22Rv1 (cell line): ENCODE measurements around the gene RTL10.

Experiments
- ZFX ChIP-seq: fragments of 450-650 bp; IDR thresholded peaks from 2 replicates; pipeline ENCODE4 v1.6.1; 2017; ENCODE audit warnings: antibody characterized with exemption, borderline replicate concordance
- TF ChIP-seq, protein P1 (sequence below): fragments of 450-650 bp; IDR thresholded peaks from 2 replicates; pipeline ENCODE4 v1.5.1; 2017; ENCODE audit warnings: mild to moderate bottlenecking

DNA sequence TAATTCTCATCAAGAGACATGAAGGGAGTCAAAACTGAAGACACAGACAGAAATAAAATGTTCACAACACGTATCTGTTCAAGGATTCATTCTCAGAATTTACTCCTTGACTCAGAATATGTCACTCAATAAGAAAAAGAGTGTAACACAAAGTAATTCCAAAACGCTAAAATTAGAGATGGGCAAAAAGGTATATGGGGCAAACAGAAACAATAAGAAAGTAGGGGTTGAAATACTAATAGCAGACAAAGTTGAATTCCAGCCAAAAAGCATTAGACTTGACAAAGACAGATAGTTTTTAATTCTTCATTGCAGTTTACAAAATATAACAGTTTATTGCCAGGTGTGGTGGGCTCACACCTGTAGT is 26.7 kb downstream of the RTL10 start:
- TF ChIP-seq, protein P1, sequence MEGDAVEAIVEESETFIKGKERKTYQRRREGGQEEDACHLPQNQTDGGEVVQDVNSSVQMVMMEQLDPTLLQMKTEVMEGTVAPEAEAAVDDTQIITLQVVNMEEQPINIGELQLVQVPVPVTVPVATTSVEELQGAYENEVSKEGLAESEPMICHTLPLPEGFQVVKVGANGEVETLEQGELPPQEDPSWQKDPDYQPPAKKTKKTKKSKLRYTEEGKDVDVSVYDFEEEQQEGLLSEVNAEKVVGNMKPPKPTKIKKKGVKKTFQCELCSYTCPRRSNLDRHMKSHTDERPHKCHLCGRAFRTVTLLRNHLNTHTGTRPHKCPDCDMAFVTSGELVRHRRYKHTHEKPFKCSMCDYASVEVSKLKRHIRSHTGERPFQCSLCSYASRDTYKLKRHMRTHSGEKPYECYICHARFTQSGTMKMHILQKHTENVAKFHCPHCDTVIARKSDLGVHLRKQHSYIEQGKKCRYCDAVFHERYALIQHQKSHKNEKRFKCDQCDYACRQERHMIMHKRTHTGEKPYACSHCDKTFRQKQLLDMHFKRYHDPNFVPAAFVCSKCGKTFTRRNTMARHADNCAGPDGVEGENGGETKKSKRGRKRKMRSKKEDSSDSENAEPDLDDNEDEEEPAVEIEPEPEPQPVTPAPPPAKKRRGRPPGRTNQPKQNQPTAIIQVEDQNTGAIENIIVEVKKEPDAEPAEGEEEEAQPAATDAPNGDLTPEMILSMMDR, result no peak
- TF ChIP-seq ZFX, result no peak
